Cardiac septum (tissue), 1 donor: ENCODE measurements around the gene HES4. TPM values are rescaled to one million over a fixed set of nuclear protein-coding genes. Genes with fewer than 3 reads are reported as not detected.
"Not testable (repeated sequence)": the region's sequence is repeated elsewhere in the genome, so short reads cannot be mapped to it uniquely, and the experiment has no call there.

ENCODE experiments used
- DNase-seq: peaks from one replicate; pipeline ENCODE4 v3.0.0-alpha.2; 2020; ENCODE audit warnings: low spot score
- intact Hi-C: fragments of 100-400 bp; cut with DNase I; formaldehyde crosslinking; loops from one replicate; pipeline ENCODE4 v1.14.0; 2022
- total RNA-seq: library from RNA; stranded (reverse); fragmentation: NEBNext Ultra II Directional; extraction: Animal tissue kit (Norgen Biotek cat#: 25700); gene quantifications from one replicate; pipeline ENCODE4 v1.2.1, GENCODE V29; 2021
- donor health status: DM: no; HTN: no; CAD: no.

Gene HES4
- total RNA-seq, 1 donor from 2014 or later: 56.5 TPM

DNA sequence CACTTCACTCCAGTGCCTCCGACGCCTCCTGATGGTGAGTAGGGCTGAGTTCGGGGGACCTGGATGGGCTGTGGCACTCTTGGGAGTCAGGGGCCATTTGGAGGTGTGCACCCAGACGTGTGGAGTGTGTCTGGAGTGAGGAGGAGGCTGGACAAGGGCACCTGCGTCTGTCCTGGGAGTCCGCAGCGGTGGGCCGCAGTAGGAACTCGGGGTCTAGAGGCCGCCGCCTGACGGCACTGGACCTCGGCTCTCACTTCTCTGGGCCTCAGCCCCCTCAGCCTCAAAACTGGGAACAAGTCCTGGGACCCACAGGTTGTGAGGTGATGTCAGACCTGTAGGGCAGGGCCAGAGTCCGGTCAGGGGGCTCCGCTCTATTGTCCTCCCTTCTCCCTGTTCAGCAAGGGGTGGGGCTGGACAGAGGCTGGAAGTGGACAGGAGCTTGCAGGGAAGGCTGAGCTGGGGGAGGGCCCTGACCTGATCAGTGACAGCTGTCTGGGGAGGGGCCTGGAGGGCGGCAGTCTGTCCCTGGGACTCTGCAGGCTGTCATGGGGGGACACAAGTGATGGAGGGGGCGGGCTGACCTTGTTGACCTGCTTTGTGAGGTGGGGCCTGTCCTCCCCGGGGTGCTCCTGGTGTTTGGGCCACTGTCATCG is 35.5 kb upstream of the HES4 start:
- DNase-seq: no peak
- intact Hi-C loops: no loop called here

DNA sequence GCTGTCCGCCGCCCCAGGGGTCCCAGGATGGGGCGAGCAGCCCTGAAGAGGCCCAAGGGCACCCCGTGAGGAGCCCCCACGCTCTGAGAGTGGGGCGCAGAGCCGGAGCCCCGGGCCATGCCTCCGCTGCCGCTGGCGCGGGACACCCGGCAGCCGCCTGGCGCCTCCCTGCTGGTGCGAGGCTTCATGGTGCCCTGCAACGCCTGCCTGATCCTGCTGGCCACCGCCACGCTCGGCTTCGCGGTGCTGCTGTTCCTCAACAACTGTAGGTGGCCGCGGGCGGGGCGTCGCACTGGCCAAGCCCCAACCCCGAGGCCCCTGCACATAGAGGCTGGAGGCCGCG is 34.5 kb upstream of the HES4 start:
- no peak for DNase-seq
- intact Hi-C loops: no loop called here

DNA sequence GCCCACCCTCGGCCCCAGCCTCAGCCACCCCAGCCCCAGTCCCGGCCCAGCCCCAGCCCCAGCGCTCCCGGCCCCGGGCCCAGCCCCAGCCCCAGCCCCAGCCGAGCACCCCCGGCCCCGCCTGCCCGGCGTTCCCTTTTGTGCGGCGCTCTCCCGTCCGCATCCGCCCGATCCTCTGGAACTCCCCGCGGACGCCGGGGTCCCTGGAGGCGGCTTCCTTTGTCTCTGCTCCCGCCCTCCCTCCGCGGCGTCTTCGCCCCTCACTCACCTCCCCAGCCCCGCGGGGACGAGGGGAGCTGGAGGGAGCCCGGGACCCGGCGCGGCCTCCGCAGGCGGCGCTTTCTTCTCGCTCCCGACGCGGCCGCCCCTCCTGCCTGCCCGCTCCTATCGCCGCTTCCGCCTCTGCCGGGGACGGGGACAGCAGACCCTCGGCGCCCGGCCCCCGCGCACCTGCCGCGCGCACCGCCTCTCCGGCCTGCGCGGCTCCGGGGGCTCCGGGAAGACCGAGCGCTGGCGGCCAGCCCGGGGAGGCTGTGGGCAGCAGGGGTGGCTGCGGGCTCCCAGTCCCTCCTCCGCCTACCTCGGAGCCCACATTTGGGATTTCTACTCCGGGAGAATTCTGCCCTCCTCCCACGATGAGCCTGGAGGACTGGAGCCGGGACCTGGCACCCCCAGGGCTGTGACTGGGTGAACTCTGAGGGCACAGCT is 34.0 kb upstream of the HES4 start:
- intact Hi-C loops: loop anchor here (2.0 kb wide), 1 partner anchor 29 kb away; no protein-coding TSS in a partner anchor

DNA sequence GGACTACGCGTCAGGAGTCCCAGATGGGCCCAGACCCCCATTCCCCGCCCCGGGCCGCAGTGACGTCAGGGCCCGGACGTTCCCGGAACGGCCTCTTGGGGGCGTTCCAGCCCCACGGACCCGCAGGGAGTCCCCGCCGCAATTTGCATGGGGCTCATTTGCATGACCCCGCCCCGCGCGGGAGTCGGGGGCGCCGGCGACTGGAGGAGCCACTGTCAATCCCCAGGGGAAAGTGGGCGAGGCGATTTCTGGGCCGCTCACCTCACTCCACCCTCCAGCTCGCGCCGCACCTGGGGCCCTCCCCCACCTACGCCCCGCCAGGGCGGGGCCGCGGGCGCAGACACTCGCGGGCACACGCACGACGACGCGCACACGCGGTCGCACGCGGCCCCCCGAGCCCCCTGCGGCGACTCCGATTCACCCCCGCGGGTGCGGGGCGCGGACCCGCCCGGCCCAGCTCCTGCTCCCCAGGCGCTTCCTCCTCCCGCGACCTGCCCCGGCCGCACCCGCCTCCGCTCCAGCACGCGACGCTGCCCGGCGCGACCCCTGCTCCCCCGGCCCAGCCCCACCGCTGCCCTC is 33.2 kb upstream of the HES4 start:
- intact Hi-C loops: loop anchor here (2.0 kb wide), 1 partner anchor 30 kb away; no protein-coding TSS in a partner anchor
- no peak for DNase-seq

More for the DNA sequence above, 34.0 kb upstream of the HES4 start:
- no peak for DNase-seq

DNA sequence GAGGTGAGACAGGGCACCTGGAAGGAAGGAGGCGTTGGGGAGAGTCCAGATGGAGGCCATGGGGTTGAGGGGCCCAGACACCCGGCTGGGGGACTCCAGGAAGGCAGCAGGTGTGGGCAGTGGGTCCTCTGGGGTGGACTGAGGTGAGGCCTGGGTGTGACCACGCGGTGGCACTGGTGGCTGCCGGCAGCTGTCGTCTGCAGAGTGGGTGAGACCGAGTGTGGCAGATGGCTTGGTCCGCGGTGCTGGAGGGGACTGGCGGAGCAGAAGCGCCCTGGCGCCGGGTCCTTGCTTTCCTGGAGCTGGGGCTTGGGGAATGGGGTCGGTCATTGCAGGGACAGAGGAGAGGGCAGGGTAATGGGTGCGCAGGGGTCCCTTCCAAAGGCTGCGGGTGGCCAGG is 32.5 kb upstream of the HES4 start:
- intact Hi-C loops: loop anchor here (2.0 kb wide), 1 partner anchor 30 kb away; no protein-coding TSS in a partner anchor
- no peak for DNase-seq

DNA sequence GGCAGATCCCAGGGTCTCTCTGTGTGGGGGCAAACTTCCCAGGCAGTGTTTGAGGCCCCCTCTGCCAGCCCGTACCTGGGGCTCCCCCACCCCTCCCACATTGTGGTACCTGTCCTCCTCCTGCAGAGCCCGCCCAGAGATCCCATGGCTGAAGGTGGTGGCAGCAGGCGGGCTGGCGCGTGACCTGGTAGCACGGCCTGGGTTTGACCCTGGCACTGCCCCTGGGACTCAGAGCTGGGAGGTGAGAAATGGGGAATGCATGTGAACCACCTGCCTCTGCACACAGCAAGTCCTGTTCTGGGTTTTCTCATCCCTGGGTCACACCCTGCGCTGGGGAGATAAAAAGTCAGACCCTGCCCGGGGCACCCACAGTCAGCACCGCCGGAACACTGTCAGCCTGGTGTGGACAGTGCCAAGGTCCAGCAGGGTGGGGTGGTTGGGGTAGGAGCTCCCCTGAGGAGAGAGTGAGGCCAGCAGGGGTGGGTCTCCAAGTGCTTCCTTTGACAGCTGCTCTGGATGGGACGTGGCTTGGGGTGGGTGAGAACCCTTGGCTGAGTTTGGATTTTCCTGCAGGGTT is 31.9 kb upstream of the HES4 start:
- intact Hi-C loops: loop anchor here (2.0 kb wide), 1 partner anchor 31 kb away; no protein-coding TSS in a partner anchor
- DNase-seq: no peak

DNA sequence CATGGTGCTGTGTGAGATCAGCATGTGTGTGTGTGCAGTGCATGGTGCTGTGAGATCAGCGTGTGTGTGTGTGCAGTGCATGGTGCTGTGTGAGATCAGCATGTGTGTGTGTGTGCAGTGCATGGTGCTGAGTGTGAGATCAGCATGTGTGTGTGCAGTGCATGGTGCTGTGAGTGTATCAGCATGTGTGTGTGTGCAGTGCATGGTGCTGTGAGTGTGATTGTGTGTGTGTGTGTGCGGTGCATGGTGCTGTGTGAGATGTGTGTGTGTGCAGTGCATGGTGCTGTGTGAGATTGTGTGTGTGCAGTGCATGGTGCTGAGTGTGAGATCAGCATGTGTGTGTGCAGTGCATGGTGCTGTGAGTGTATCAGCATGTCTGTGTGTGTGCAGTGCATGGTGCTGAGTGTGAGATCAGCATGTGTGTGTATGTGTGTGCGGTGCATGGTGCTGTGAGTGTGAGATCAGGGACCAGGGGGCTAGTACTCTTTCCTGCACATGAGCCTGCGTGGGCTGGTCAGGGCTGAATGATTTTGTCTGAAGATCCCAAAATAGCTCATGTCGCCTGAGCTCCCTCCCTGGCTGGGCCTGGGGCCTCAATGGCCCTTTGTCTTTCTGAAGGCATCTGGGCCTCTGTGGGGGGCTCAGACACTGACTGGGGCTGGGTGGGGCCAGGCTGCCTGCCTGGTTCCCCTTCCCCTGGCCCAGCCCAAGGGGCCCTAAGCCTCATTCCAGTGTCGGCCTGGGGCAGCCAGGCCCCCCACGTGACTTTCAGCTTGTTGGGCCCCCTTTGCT is 31.2 kb upstream of the HES4 start:
- intact Hi-C loops, DNase-seq: not testable (repeated sequence)

DNA sequence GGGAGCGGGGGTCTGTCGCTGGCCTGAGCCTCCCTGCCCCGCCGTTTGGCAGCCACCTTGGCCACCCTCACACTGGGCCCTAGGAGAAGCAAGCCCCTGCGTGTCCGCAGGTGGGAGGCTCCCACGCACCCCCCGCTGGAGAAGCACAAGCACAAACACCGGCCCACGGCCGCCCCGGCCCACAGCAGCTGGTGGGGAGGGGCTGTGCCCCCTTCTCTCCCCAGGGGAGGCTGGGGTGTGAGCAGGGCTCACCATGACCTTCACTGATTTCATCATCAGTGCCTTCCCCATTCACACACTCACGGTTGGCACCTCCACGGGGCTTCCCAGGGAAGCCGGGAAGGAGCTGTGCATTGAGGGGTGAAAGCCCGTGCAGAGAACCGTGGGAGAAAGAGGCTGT is 27.9 kb upstream of the HES4 start:
- DNase-seq: no peak
- intact Hi-C loops: no loop called here

DNA sequence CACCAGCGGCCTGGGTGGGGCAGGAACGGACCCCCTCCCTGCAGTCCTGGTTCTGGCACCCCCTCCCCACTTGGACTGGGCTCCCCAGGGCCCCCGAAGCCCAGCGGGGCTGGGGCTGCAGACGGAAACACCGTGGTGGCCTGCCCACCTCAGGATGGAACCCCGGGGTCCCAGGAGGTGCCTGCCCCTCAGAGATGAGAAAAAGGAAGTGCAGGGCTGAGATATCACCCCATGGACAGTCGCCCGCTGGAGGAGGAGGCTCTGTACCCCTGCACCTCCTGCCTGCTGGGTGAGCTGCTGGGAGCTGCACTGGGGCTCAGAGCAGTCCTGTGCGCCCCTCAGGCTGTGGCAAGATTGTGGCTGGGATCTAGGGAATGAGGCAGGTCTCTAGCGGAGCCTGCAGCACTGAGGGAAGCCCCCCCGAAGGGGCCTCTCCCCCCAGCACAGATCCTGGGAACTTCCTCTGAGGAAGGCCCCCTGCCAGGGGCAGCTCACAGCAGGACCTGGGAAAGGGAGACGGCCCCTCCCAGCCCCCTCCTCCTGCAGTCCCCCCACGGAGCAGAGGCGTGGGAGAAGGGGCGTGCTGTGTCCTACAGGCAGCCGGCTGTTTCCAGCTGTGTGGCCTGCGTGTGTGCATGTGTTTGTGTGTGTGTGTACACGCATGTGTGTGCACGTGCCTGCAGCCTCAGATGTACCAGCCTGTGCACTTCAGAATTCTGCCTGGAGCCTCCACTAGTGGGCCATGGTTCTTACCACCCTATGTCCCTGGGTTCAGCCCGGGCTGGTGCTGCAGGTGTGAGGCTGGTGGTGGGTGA is 26.9 kb upstream of the HES4 start:
- DNase-seq: no peak
- intact Hi-C loops: no loop called here

DNA sequence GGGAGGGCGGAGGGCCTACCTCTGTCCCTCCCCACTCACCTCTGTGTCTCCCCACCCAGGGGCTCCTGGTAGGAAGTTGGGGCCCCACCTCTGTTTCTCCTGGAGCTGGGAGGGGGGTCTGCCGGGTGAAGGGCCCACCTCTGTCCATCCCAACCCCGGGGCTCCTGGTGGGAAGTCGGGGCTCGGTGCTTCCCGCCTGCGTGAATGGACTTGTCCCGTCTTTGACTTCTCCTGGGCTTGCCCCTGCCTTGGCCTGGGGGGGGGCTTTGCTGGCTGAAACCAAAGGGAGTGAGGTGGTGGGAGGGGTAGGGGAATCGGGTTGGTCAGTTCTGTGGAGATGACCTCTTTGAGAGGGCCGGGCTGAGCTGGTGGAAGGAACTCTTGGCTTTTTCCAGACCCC is 25.8 kb upstream of the HES4 start:
- intact Hi-C loops: no loop called here
- no peak for DNase-seq

DNA sequence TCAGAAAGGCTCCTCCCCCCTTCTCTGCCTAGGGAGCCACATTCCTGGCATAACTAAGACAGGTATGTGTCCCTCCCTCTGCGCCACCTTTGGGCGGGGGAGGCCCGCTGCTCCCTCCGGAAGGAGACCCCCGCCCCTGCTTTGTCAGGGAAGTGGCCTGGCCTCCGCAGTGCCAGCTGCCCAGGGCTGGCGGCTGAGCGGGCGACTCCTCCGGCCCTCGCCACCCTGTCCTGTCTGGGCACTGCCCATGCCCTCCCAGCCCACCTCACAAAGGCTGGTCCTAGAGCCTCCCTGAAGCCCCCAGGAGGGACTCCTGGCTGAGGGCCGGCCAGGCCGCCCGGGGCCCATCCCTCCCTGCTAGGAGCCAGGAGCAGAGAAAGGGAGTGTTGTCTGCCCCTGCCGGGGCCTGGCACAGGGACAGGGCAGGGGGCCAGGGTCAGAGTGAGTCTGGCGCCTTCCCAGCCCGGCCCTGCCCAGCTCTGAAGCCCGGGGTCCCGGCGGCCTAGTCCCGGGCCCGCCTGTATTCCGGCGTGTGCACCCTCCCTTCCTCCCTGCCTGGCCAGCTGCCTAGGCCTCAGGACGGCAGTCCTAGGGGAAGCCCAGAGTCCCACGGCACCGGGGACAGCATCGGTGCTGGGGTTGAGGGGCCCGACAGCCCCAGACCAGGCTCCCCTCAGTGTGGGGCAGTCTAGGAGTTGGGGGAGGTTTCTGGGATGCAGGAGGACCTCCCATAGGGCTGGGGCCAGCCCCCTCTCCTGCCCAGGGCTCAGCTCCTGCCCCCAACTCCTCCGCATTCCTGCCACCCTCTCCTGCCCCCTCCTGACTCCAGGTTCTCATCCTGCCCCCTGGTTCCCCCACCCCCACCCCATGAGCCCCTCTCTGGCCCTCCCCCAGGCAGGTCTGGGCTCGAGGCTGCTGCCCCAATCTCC is 25.1 kb upstream of the HES4 start:
- intact Hi-C loops: loop anchor here (5.0 kb wide), 1 partner anchor 92 kb away; the partner anchor contains the start of gene C1orf159
- no peak for DNase-seq

DNA sequence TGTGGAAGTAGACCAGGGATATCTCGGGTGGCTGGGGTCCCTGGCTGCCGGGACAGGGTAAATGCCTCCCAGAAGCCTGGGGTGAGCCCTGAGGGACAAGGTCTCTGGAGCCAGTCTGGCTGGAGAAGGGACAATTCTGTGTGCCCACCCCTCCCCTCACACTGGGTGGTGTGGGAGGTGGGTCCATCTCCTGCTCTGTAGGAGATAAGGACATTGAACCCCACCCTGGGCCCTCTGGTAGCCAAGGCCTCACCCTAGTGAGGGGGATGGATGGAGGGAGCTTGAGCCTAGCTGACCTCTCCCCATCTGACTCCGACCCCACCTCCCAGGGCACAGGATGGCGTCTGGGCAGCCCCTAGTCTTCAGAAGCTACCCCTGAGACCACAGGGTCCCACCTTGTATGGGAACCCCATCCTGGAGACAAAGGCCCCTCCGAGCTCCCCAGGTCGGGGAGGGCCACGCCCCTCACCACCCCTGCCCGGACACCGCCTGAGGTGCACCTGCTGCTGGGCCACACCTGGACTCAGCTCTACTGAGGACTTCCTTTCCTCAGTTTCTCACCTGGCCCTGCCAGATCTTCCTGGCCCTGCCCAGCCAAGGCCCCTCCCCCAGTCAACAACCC is 24.4 kb upstream of the HES4 start:
- intact Hi-C loops: loop anchor here (5.0 kb wide), 1 partner anchor 93 kb away; the partner anchor contains the start of gene C1orf159
- no peak for DNase-seq

DNA sequence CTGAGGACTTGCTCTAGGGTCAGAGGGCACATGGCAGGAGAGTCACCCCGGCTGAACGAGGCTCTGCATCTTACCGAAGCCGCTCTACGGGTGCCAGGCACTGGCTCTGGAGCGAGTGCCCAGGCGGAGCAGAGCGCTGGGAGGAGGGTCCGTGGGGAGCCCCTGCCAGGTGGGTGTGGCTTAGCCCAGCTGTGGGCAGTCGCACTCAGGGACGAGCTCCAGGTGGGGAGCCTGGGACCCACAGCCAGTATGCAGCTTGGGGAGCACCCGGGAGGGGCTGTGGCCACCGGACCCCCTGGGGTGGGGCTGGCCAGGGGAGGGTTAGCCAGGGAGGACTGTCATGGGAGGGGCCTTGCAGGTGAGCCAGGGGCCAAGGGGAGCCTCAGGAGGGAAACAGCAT is 23.8 kb upstream of the HES4 start:
- DNase-seq: no peak
- intact Hi-C loops: loop anchor here (5.0 kb wide), 1 partner anchor 94 kb away; the partner anchor contains the start of gene C1orf159

DNA sequence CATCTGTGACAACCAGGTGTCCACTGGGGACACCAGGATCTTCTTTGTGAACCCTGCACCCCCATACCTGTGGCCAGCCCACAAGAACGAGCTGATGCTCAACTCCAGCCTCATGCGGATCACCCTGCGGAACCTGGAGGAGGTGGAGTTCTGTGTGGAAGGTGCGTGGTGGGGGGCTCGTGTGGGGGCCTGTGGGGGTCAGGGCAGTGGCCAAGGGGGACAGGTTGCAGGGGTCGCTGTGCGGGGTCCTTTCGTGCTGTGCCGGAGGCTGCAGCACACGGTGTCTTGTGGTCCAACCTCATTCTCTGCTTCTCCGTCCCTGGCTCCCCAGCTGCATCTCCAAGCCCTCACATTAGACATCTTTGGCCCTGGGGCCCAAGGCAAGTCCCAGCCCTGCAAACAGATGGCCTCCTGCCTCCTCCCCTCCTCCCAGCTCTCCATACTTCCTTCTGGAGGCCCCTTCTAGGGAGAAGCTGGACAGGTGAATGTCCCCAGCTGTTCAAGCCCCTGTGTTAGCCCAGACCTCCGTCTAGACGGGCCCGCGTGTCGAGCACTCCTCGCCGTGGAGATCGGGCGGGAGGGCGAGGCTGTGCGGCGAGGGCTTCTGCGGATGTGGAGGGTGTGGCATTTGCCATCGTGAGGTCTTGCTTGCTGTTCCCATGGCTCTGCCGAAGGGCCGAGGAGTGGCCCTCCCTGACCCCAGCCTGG is 22.6 kb upstream of the HES4 start:
- intact Hi-C loops: loop anchor here (5.0 kb wide), 1 partner anchor 95 kb away; the partner anchor contains the start of gene C1orf159
- DNase-seq: no peak

DNA sequence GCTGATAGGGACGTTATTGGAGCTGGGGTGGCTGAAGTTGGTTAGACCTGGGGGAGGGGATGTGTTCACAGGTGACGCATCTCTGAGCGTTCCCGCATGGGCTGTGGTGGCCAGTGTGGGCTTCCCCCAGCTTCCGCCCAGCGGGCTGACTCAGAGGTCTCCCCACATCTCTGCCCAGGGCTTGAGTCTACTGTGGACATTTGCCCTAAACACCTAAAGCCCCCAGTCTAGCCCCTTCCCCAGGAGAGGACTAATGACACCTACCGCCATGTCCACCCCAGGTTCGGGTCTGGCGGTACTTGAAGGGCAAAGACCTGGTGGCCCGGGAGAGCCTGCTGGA is 22.0 kb upstream of the HES4 start:
- intact Hi-C loops: loop anchor here (5.0 kb wide), 1 partner anchor 95 kb away; the partner anchor contains the start of gene C1orf159
- no peak for DNase-seq
